Measurements from ENCODE around the gene XXYLT1. TPM values are rescaled to one million over a fixed set of nuclear protein-coding genes. Genes with fewer than 3 reads are reported as not detected.

Gene XXYLT1
- total and polyA plus RNA-seq, 9 of the 15 experiments (the other 6 are each of a cell fraction or from before 2014, with no cell fraction given), result 1.9 to 18.9 (median 15.0) TPM

DNA sequence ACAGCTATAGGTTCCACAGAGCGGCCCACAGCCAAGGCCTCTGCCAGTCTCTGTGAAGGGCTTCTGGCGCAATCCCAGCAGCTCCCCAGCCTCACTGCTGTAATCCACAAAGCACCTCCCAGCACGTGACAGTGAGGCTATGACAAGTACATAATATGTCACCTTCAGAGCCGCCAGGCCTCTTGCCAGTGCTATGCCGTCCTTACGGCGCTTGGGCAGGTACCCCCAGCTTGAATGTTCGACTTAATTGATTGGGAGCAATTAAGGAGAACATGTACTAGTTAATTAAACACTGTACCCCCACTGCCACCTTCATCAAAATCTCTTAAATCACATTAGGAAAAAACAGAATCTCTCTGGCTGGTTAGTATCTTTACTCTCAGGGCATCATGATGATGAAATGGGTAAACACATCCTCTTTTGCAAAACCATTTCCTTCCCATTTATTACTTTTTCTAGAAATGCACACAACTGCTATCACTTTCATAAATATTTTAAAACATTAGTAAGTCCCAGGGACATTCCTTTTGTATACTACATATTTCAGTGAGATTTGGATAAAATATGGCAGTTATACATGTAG lies 169.9 kb downstream of the XXYLT1 start:
- 84% methylated on average over 8 of the region's 8 CpGs for WGBS (ENCODE audit: insufficient coverage, low coverage, missing lambda C conversion rate)
- Histone ChIP-seq H3K4me1 (replicated peaks in 1 of 2; ENCODE audit: control insufficient read depth in 2 of 2, insufficient read depth in 2 of 2, low read length in 2 of 2) (peaks cover 8 to 10% of the 10 kb centered on the region in 2 experiments), H2AFZ (ENCODE audit: low read depth, low read length) (no peak overlapping the region), H3K4me2 (ENCODE audit: insufficient read depth, low read length) (no peak overlapping the region), H3K9me1 (ENCODE audit: control insufficient read depth, insufficient read depth, low read length) (peaks cover under 1% of the 10 kb centered on the region), H3K79me2 (ENCODE audit: control insufficient read depth, insufficient read depth, low read length) (no peaks in the 10 kb centered on the region), H3K27ac (ENCODE audit: extremely low read depth, low read depth, low read length) (no peak overlapping the region), H4K20me1 (replicated peaks; ENCODE audit: control insufficient read depth, insufficient read depth, low read length) (no peaks in the 10 kb centered on the region), H3K36me3 (ENCODE audit: control insufficient read depth, insufficient read depth, low read length) (no peaks in the 10 kb centered on the region), H3K27me3 (ENCODE audit: control insufficient read depth in 2 of 2, insufficient read depth in 2 of 2, low read length in 2 of 2) (no peaks in the 10 kb centered on the region; a peak in 1 of 5 replicates), H3K9ac (ENCODE audit: insufficient read depth in 1 of 2, low read depth in 2 of 2, low read length in 2 of 2) (no peak overlapping the region), H3K4me3 (no peak overlapping the region), H3K9me3 (replicated peaks; ENCODE audit: control insufficient read depth, insufficient read depth, low read depth, low read length) (no peaks in the 10 kb centered on the region)
- ChIA-PET CTCF (ENCODE audit: low intra/inter-chr PET ratio) (no interaction called here), POLR2A (no interaction called here)
- in situ Hi-C loops (cut with MboI), result loop anchor here (10.0 kb wide), 1 partner anchor 416 kb away; the partner anchor contains the start of gene FAM43A
- BruUV-seq (replicated peaks), result no TSS peak
- ATAC-seq, result no peak
- FAIRE-seq, result no peak
- DNase-seq (ENCODE audit: extremely low read depth in 1 of 4, low spot score in 3 of 4), result no peak
- intact Hi-C loops (cut with micrococcal nuclease), result loop anchor here (10.0 kb wide), 1 partner anchor 766 kb away; no protein-coding TSS in a partner anchor
- TF ChIP-seq MCM2 (IDR thresholded peaks at IDR 0.05; ENCODE audit: low read depth) (no peak), ZNF277 (CRISPR knock-in tag; IDR thresholded peaks at IDR 0.05; ENCODE audit: borderline replicate concordance) (no peak), BRD9 (IDR thresholded peaks at IDR 0.05; ENCODE audit: low read depth, partially characterized antibody) (no peak), ZBTB17 (CRISPR knock-in tag; IDR thresholded peaks at IDR 0.05) (no peak), NRF1 (conservative IDR thresholded peaks at IDR 0.05 in 1 of 2, IDR thresholded peaks at IDR 0.05 in 1 of 2) (no peak), ZNF696 (CRISPR knock-in tag; conservative IDR thresholded peaks at IDR 0.05) (no peak), GABPA (tag; conservative IDR thresholded peaks at IDR 0.05; ENCODE audit: low read depth) (no peak), ATF3 (IDR thresholded peaks at IDR 0.05) (0 out of 2 replicates have a peak, but pooled peaks have one; percentile 32), ATF3 (CRISPR knock-in tag; conservative IDR thresholded peaks at IDR 0.05) (no peak), ZNF12 (CRISPR knock-in tag; IDR thresholded peaks at IDR 0.05) (no peak)

Measured in K562 (cell line).